NCI-H2029 (cell line): ENCODE results near the gene FUZ.

ENCODE experiments used
- DNase-seq: peaks from one replicate; lab custom pipeline; 2025; lab: John Stamatoyannopoulos, UW

FUZ gene

GRCh38 chr19:49805822-49806619, 7.1 kb downstream of the FUZ start:
- DNase-seq: no peak

DNA sequence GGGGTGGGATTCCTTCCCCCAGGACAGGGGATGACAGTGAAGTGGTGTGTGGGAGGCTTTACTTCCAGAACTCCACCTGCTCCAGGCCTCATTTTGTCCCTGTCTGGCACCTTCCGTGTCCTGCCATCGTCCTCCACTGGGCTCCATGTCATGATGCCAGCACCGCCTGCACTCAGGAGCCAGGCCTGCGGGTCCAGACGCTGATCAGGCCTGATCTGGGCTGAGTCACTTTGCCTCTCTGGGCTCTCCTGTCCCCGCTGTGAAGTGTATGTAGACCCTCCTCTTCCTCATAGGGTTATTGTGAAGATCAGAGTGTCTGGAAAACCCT, 9.6 kb downstream of the FUZ start:
- DNase-seq: no peak

DNA sequence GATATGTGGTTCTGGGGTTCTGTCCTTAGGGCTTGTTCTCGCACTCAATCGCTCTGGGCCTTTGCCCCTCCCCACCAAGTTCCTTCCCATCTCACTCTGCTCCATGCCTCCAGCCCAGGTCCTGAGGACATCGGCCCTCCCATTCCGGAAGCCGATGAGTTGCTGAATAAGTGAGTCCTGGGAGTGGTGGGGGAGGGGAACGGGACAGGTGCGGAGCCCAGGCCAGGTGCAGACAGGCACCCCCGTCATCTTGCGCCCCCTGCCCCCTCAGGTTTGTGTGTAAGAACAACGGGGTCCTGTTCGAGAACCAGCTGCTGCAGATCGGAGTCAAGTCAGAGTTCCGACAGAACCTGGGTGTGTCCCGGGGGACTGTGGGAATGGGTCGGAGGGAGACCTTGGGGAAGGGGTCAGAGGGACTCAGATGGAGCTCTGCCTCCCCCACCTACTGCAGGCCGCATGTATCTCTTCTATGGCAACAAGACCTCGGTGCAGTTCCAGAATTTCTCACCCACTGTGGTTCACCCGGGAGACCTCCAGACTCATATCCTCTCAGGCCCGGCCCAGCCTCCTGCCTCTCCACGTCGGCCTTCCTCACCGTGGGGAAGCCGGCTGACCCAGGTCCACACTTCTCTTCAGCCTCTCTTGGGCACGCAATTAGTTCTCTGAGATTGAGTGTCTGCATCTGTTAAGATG, 10.1 kb downstream of the FUZ start:
- DNase-seq: peak; percentile 81

DNA sequence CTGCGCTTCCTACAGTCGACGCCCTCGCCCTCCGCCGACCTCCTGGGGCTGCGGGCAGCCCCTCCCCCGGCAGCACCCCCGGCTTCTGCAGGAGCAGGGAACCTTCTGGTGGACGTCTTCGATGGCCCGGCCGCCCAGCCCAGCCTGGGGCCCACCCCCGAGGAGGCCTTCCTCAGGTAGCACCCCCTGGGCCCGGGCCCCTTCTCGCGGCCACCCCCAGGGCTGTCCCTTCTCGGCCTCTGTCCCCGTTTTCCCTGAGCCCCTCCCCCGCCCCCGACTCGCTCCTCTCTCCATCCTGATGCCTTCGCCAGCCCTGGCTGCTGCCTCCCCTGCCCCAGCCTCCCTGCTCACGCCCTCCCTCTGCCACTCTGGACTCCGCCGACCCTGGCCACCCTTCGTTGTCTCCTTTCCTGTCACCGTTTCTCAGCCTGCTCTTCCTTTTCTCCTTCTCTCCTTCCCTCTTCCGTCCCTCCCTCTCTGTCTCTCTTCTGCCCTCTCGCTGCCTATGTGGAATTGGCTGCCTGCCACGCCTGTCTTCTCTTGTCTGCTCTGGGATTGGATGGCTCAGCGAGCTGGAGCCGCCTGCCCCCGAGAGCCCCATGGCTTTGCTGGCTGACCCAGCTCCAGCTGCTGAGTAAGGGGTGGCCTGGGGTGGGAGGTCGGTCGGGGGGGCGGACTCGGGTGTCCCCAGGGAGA, 11.0 kb downstream of the FUZ start:
- peak; percentile 88 for DNase-seq

DNA sequence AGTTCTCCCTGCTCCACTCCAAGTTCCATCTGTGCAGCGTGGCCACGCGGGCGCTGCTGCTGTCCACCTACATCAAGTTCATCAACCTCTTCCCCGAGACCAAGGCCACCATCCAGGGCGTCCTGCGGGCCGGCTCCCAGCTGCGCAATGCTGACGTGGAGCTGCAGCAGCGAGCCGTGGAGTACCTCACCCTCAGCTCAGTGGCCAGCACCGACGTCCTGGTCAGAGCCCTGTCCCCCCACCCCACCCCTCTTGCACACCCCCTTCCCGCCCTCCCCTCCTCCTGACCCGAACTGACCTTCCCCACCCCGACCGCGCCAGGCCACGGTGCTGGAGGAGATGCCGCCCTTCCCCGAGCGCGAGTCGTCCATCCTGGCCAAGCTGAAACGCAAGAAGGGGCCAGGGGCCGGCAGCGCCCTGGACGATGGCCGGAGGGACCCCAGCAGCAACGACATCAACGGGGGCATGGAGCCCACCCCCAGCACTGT, 11.6 kb downstream of the FUZ start:
- no peak for DNase-seq

- DNase-seq: no peak
Measured at GRCh38 chr19:49800771-49801170, 12.3 kb downstream of the FUZ start.

DNA sequence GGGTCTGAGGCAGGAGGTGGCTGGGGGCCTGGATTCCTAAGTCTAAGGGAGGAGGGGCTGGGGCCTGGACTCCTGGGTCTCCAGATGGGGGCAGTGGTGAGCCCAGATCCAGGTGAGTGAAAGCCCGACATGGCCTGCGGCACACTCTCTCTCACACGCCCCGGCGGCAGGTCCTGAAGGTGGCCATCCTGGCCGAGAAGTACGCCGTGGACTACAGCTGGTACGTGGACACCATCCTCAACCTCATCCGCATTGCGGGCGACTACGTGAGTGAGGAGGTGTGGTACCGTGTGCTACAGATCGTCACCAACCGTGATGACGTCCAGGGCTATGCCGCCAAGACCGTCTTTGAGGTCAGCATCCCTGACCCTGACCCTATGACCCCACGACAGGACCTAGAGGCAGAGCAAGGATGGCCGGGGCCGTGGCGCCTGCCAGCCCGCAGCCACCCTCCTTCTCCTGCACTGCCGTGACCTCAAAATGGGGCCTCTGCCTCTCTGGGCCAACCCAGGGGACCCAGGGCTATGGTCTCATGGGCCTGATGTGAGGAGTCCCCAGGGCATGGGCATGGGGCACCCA, 13.2 kb downstream of the FUZ start:
- no peak for DNase-seq

GRCh38 chr19:49799271-49799797, 13.8 kb downstream of the FUZ start:
- no peak for DNase-seq

- DNase-seq: no peak
Measured at GRCh38 chr19:49798574-49798973, 14.5 kb downstream of the FUZ start.

GRCh38 chr19:49795615-49796014, 17.5 kb downstream of the FUZ start:
- no peak for DNase-seq

- no peak for DNase-seq
Measured at GRCh38 chr19:49793561-49793840, 19.6 kb downstream of the FUZ start.

GRCh38 chr19:49792829-49793560, 20.1 kb downstream of the FUZ start:
- DNase-seq: no peak

DNA sequence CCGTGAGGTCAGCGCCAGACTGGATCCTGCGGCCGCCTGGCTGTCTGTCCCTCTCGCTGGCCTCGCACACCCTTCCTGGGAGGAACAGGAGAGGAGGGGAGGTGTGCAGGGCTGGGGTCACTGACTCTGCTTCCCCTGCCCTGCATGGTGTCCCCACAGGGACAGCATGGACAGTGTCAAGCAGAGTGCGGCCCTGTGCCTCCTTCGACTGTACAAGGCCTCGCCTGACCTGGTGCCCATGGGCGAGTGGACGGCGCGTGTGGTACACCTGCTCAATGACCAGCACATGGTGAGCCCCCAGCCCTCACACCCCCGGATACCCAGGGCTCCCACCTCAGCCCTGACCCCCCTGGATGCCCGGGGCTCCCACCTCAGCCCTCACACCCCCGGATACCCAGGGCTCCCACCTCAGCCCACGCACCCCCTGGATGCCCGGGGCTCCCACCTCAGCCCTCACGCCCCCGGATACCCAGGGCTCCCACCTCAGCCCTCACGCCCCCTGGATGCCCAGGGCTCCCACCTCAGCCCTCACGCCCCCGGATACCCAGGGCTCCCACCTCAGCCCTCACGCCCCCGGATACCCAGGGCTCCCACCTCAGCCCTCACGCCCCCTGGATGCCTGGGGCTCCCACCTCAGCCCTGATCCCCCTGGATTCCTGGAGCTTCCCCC, 21.2 kb downstream of the FUZ start:
- DNase-seq: no peak

GRCh38 chr19:49790866-49791265, 22.2 kb downstream of the FUZ start:
- DNase-seq: no peak

DNA sequence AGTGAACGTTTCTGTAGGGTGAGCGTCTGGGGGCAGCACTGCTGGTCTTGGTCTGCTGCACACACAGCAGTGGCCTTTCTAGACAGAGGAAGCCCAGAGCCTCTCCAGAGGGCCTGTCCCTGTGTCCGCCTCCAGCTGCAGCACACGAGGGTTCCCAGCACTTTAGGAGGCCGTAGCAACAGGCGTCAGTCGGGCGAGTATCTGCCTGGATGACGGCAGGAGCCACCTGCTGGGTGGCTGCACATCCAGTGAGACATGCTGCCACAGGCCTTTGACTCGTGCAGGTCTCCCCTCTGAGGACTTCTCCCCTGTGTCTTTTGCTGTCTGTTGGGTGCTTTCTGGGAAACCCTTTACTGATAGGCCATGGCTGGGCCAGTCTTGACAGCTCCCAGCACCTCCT, 24.2 kb downstream of the FUZ start:
- DNase-seq: no peak

- DNase-seq: no peak
Measured at GRCh38 chr19:49787746-49788145, 25.3 kb downstream of the FUZ start.

DNA sequence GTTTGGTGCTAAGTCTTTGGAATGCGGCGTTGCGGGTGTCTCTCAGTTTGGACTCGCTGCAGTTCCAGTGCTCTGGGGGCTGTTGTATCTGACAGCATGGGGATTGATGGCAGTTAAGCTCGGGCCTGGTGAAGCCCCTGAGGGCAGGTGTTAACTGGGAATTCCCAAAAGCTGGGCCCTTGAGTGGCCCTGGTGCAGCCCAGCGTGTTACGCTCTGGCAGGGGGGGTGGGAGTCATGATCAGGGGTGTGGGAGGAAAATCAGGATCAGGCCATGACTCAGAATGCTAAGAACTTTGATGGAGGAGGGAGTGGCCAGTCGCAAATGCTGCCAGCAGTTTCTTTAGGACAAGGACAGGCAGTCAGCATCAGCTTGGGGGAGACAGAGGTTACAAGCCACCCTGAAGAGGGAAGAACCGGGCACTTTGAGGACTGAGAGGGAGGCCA, 26.7 kb downstream of the FUZ start:
- DNase-seq: no peak

DNA sequence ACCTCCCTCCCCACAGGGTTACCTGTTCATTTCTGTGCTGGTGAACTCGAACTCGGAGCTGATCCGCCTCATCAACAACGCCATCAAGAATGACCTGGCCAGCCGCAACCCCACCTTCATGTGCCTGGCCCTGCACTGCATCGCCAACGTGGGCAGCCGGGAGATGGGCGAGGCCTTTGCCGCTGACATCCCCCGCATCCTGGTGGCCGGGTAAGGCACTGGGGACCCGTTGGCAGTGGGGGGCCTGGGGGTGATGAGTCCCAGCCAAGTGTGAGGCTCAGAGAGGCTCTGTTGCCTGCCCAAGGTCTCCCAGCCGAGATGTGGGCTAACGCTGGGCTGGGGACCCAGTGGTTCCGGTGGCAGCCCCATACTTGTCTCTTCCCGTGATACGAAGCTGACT, 30.6 kb downstream of the FUZ start:
- no peak for DNase-seq

DNA sequence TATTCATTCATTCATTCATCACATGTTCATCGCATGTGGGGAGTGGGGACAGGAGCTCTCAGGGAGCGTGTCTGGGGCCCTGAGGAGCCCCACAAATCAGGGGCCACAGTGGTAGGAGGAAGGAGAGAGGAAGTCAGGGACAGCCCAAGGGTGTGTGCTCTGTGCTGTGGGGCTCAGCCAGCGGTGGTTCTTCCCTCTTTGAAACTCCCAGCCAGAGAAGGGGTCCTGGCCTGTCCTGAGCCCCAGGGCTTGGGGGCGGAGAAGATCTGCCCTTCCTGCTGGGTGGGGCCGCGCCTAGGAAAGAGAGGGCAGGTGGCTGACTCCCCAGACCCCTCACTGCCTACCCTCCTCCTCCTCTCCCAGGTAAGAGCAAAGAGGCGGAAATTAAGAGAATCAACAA, 31.7 kb downstream of the FUZ start:
- no peak for DNase-seq

GRCh38 chr19:49780861-49781260, 32.2 kb downstream of the FUZ start:
- no peak for DNase-seq
